HFFc6 (cell line): ENCODE measurements around the gene CD276. TPM values are rescaled to one million over a fixed set of nuclear protein-coding genes. Genes with fewer than 3 reads are reported as not detected.

Experiments
- DNase-seq: peaks from one replicate; pipeline ENCODE4 v3.0.0-alpha.2; 2018
- H3K27ac Mint-ChIP-seq: 2 replicates; pipeline ENCODE4 v1.8.0; 2020; ENCODE audit warnings: mild to moderate bottlenecking, mixed read lengths
- H3K27me3 Mint-ChIP-seq: 2 replicates; pipeline ENCODE4 v1.8.0; 2021; ENCODE audit warnings: mild to moderate bottlenecking, moderate library complexity, mixed read lengths; ENCODE audit not compliant: insufficient read depth
- H3K36me3 Mint-ChIP-seq: 2 replicates; pipeline ENCODE4 v1.8.0; 2021; ENCODE audit warnings: low read depth, mixed read lengths
- H3K4me1 Mint-ChIP-seq: 2 replicates; pipeline ENCODE4 v1.8.0; 2020; ENCODE audit warnings: low read depth, mixed read lengths
- H3K4me3 Mint-ChIP-seq: 2 replicates; pipeline ENCODE4 v1.8.0; 2020; ENCODE audit warnings: mild to moderate bottlenecking, moderate library complexity, mixed read lengths
- H3K9me3 Mint-ChIP-seq: 2 replicates; pipeline ENCODE4 v1.8.0; 2020; ENCODE audit warnings: mild to moderate bottlenecking, mixed read lengths
- CTCF ChIP-seq: fragments of 200-600 bp; sonication (generic); IDR thresholded peaks from 2 replicates; pipeline ENCODE4 v1.5.0; 2021; ENCODE audit warnings: antibody characterized with exemption, mild to moderate bottlenecking
- total RNA-seq, 6 experiments: library from RNA; stranded (reverse); fragmentation: NEBNext Ultra II Directional; extraction: Animal tissue kit (Norgen Biotek cat#: 25700); gene quantifications; 2 replicates in 1 of 6; 3 replicates in 5 of 6; pipeline ENCODE4 v1.2.3, GENCODE V29; 2021

CD276 gene
- total RNA-seq, 6 experiments from 2014 or later: 86.5 to 121 (median 105) TPM

GRCh38 chr15:73754461-73754860, 70.3 kb downstream of the CD276 start:
- peaks cover 40% of the 10 kb centered on the region for H3K27me3 Mint-ChIP-seq
- no peak for TF ChIP-seq CTCF
- no peaks in the 10 kb centered on the region for H3K9me3 Mint-ChIP-seq
- no peaks in the 10 kb centered on the region for H3K4me1 Mint-ChIP-seq
- H3K27ac Mint-ChIP-seq: no peak overlapping the region
- no peak for DNase-seq
- H3K4me3 Mint-ChIP-seq: no peak overlapping the region
- H3K36me3 Mint-ChIP-seq: no peaks in the 10 kb centered on the region

- no peaks in the 10 kb centered on the region for H3K9me3 Mint-ChIP-seq
- peaks cover 34% of the 10 kb centered on the region for H3K27me3 Mint-ChIP-seq
- H3K4me1 Mint-ChIP-seq: no peaks in the 10 kb centered on the region
- no peak for DNase-seq
- H3K4me3 Mint-ChIP-seq: no peak overlapping the region
- TF ChIP-seq CTCF: no peak
- no peaks in the 10 kb centered on the region for H3K36me3 Mint-ChIP-seq
- no peak overlapping the region for H3K27ac Mint-ChIP-seq
Measured at GRCh38 chr15:73755481-73755880, 71.3 kb downstream of the CD276 start.

GRCh38 chr15:73755946-73756345, 71.8 kb downstream of the CD276 start:
- TF ChIP-seq CTCF: no peak
- Mint-ChIP-seq H3K27me3 (peaks cover 30% of the 10 kb centered on the region), H3K36me3 (no peaks in the 10 kb centered on the region), H3K4me1 (no peaks in the 10 kb centered on the region), H3K9me3 (no peaks in the 10 kb centered on the region), H3K4me3 (no peak overlapping the region), H3K27ac (no peak overlapping the region)
- no peak for DNase-seq

- Mint-ChIP-seq H3K4me3 (no peak overlapping the region), H3K27me3 (peaks cover 28% of the 10 kb centered on the region), H3K4me1 (no peaks in the 10 kb centered on the region), H3K9me3 (no peaks in the 10 kb centered on the region), H3K27ac (no peak overlapping the region), H3K36me3 (no peaks in the 10 kb centered on the region)
- TF ChIP-seq CTCF: no peak
- no peak for DNase-seq
Measured at GRCh38 chr15:73756390-73756789, 72.2 kb downstream of the CD276 start.

GRCh38 chr15:73756947-73757513, 72.8 kb downstream of the CD276 start:
- Mint-ChIP-seq H3K4me1 (no peaks in the 10 kb centered on the region), H3K36me3 (no peaks in the 10 kb centered on the region), H3K27me3 (peaks cover 27% of the 10 kb centered on the region), H3K27ac (no peak overlapping the region), H3K9me3 (no peaks in the 10 kb centered on the region), H3K4me3 (no peak overlapping the region)
- TF ChIP-seq CTCF: no peak
- no peak for DNase-seq

- TF ChIP-seq CTCF: no peak
- Mint-ChIP-seq H3K9me3 (no peaks in the 10 kb centered on the region), H3K36me3 (no peaks in the 10 kb centered on the region), H3K4me3 (no peak overlapping the region), H3K27ac (no peak overlapping the region), H3K27me3 (peaks cover 27% of the 10 kb centered on the region), H3K4me1 (no peaks in the 10 kb centered on the region)
- DNase-seq: no peak
Measured at GRCh38 chr15:73757571-73757970, 73.4 kb downstream of the CD276 start.
